ENCODE measurements around the gene POLL.

The POLL gene

GRCh38 chr10:101561068-101561915 lies 26.8 kb downstream of the POLL start:
- DNase-seq (ENCODE audit: extremely low read depth in 1 of 2, low read depth in 1 of 2): no peak

GRCh38 chr10:101560298-101561067 lies 27.6 kb downstream of the POLL start:
- no peak for DNase-seq (ENCODE audit: extremely low read depth in 1 of 2, low read depth in 1 of 2)

GRCh38 chr10:101559596-101560297 lies 28.3 kb downstream of the POLL start:
- DNase-seq (ENCODE audit: extremely low read depth in 1 of 2, low read depth in 1 of 2): no peak

- DNase-seq (ENCODE audit: extremely low read depth in 1 of 2, low read depth in 1 of 2): no peak
Observed at GRCh38 chr10:101558671-101559595, 29.1 kb downstream of the POLL start.

GRCh38 chr10:101558204-101558603 lies 29.9 kb downstream of the POLL start:
- DNase-seq (ENCODE audit: extremely low read depth in 1 of 2, low read depth in 1 of 2): no peak

- no peak for DNase-seq (ENCODE audit: extremely low read depth in 1 of 2, low read depth in 1 of 2)
Observed at GRCh38 chr10:101557541-101557940, 30.5 kb downstream of the POLL start.

GRCh38 chr10:101552442-101552841 lies 35.6 kb downstream of the POLL start:
- no peak for DNase-seq (ENCODE audit: extremely low read depth in 1 of 2, low read depth in 1 of 2)

- DNase-seq (ENCODE audit: extremely low read depth in 1 of 2, low read depth in 1 of 2): no peak
Observed at GRCh38 chr10:101550965-101551364, 37.1 kb downstream of the POLL start.

- no peak for DNase-seq (ENCODE audit: extremely low read depth in 1 of 2, low read depth in 1 of 2)
Observed at GRCh38 chr10:101545898-101546297, 42.2 kb downstream of the POLL start.

- no peak for DNase-seq (ENCODE audit: extremely low read depth in 1 of 2, low read depth in 1 of 2)
Observed at GRCh38 chr10:101538446-101538845, 49.6 kb downstream of the POLL start.

GRCh38 chr10:101536800-101537199 lies 51.3 kb downstream of the POLL start:
- no peak for DNase-seq (ENCODE audit: extremely low read depth in 1 of 2, low read depth in 1 of 2)

- no peak for DNase-seq (ENCODE audit: extremely low read depth in 1 of 2, low read depth in 1 of 2)
Observed at GRCh38 chr10:101535949-101536348, 52.1 kb downstream of the POLL start.

GRCh38 chr10:101529725-101530553 lies 58.1 kb downstream of the POLL start:
- DNase-seq (ENCODE audit: extremely low read depth in 1 of 2, low read depth in 1 of 2): no peak

GRCh38 chr10:101529207-101529606 lies 58.9 kb downstream of the POLL start:
- DNase-seq (ENCODE audit: extremely low read depth in 1 of 2, low read depth in 1 of 2): no peak

Data from stimulated activated CD8-positive, alpha-beta memory T cell treated with anti-CD3 and anti-CD28 coated beads, Interleukin-7, amount 100 ng/mL, for 48 hours (primary cell).